ENCODE data around the gene MTAP.

GRCh38 chr9:21982391-21982790 is 180.0 kb downstream of the MTAP start:
- TF ChIP-seq, protein P1, sequence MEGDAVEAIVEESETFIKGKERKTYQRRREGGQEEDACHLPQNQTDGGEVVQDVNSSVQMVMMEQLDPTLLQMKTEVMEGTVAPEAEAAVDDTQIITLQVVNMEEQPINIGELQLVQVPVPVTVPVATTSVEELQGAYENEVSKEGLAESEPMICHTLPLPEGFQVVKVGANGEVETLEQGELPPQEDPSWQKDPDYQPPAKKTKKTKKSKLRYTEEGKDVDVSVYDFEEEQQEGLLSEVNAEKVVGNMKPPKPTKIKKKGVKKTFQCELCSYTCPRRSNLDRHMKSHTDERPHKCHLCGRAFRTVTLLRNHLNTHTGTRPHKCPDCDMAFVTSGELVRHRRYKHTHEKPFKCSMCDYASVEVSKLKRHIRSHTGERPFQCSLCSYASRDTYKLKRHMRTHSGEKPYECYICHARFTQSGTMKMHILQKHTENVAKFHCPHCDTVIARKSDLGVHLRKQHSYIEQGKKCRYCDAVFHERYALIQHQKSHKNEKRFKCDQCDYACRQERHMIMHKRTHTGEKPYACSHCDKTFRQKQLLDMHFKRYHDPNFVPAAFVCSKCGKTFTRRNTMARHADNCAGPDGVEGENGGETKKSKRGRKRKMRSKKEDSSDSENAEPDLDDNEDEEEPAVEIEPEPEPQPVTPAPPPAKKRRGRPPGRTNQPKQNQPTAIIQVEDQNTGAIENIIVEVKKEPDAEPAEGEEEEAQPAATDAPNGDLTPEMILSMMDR (IDR thresholded peaks at IDR 0.05), result no peak
- no peak for TF ChIP-seq POLR2A (IDR thresholded peaks at IDR 0.05)
- no peak for TF ChIP-seq POLR2AphosphoS5 (IDR thresholded peaks at IDR 0.05)

All from stomach (tissue), 4 donors.